ENCODE measurements around the gene BCKDK.
"Not testable (repeated sequence)": the region's sequence is repeated elsewhere in the genome, so short reads cannot be mapped to it uniquely, and the experiment has no call there.

Gene BCKDK

DNA sequence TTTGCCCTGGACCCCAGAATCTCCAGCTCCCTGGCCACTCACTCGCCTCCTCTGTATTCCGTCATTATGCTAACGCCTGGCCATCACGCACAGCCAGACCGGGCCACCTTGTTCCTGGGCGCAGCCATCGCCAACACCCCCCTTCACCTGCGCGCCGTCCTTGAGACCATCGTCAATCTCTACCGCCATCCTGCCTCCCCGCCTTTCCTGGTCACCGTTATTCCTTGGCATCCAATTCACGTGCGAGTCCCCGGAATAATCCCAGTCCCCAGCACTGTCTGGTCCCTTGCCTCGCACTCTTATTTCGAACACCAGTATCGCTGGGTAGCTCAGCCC lies 14.1 kb upstream of the BCKDK start:
- TF ChIP-seq, protein P1, sequence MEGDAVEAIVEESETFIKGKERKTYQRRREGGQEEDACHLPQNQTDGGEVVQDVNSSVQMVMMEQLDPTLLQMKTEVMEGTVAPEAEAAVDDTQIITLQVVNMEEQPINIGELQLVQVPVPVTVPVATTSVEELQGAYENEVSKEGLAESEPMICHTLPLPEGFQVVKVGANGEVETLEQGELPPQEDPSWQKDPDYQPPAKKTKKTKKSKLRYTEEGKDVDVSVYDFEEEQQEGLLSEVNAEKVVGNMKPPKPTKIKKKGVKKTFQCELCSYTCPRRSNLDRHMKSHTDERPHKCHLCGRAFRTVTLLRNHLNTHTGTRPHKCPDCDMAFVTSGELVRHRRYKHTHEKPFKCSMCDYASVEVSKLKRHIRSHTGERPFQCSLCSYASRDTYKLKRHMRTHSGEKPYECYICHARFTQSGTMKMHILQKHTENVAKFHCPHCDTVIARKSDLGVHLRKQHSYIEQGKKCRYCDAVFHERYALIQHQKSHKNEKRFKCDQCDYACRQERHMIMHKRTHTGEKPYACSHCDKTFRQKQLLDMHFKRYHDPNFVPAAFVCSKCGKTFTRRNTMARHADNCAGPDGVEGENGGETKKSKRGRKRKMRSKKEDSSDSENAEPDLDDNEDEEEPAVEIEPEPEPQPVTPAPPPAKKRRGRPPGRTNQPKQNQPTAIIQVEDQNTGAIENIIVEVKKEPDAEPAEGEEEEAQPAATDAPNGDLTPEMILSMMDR (IDR thresholded peaks at IDR 0.05; ENCODE audit: low read depth, low read length, missing control alignments): no peak
- peak overlapping the region; percentile 96 for H3K4me3 ChIP-seq (ENCODE audit: low read depth, low read length)
- DNase-seq: no peak
- peaks cover 6% of the 10 kb centered on the region for H3K36me3 ChIP-seq (replicated peaks)
- no peaks in the 10 kb centered on the region for H3K27me3 ChIP-seq (replicated peaks)
- in situ Hi-C loops (cut with HindIII; ENCODE audit: low pct_ligation_motif_present, low sequenced_read_pairs): no loop called here
- peak overlapping the region; percentile 45 for H3K27ac ChIP-seq

DNA sequence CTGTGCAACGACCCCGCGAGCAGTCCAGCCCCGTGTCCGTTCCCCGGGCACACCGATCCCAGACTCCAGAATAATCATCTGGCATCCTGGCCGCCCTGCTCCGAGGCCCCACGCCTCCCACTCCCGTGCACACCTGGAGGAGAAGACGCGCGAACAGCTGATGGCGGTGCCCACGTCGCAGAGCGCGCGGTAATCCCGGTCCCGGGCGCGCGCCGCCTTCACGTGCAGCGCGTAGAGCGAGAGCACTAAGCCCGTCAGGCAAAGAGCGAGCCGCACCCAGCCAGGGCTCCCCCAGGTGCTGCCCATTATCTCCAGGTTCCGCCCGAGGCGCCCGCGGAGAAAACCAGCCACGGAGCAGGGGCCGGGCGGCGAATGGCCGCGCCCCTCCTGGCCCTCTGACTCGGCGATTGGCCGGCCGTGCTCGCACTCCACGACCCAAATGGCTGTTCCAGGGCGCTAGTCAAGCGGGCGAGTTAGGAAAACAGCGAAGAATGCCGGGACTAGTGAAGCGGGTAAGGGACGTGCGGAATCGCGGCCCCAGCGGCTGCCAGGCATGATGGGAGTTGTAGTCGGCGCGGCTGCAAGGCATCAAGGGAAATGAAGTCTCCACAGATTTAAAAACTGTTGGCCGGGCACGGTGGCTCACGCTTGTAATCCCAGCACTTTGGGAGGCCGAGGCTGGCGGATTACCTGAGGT lies 13.6 kb upstream of the BCKDK start, which contains the start of gene VKORC1:
Gene VKORC1 (minus strand): TSS at position 374 of the 697 bp plus-strand sequence. CDS start 68 bp downstream, at position 306.
- TF ChIP-seq, protein P1 (IDR thresholded peaks at IDR 0.05; ENCODE audit: low read depth, low read length, missing control alignments): no peak
- Histone ChIP-seq H3K36me3 (replicated peaks) (peaks cover under 1% of the 10 kb centered on the region), H3K27me3 (replicated peaks) (no peaks in the 10 kb centered on the region), H3K27ac (peak within 1 kb of the TSS; percentile 45), H3K4me3 (ENCODE audit: low read depth, low read length) (peak within 1 kb of the TSS; percentile 96)
- DNase-seq: peak; percentile 97
- in situ Hi-C loops (cut with HindIII; ENCODE audit: low pct_ligation_motif_present, low sequenced_read_pairs): no loop called here

DNA sequence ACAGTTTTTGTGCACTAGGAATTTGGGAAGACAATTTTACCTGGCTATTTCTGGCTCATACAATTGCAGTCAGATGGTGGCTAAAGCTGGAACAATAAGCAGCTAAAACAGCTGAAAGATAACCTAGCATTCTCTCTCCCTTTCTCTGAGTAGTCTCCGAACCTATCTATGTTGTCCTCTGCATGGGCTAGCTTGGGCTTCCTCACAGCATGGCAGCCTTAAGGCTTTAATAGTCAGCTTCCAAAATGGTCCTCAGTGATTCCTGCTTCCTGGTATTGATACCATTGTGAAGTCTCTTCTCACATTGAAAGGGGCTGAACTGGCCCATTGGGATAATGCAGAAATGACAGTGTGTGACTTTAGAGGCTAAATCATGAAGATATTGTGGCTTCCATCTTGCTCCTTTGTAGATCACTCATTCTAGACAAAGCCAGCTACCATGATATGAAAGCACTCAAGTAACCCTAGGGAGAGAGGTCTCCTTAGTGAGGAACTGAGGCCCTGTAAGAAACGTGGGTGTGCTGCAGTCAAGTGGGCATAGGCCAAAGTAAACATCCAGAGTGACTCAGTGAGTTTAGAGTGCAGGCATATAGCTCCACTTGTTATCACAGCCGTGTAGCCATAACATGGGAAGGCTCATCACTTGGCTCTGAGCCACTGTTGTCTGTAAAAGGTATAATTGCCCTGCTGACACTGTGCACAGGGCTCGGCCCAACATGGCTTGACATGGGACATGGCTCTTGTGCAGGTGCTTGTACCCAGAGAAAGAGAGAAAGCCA lies 8.1 kb upstream of the BCKDK start:
- no peak overlapping the region for H3K4me3 ChIP-seq (ENCODE audit: low read depth, low read length)
- H3K27me3 ChIP-seq (replicated peaks): no peaks in the 10 kb centered on the region
- TF ChIP-seq, protein P1 (IDR thresholded peaks at IDR 0.05; ENCODE audit: low read depth, low read length, missing control alignments): no peak
- H3K36me3 ChIP-seq (replicated peaks): no peaks in the 10 kb centered on the region
- H3K27ac ChIP-seq: peak overlapping the region; percentile 52
- peak; percentile 87 for DNase-seq
- in situ Hi-C loops (cut with HindIII; ENCODE audit: low pct_ligation_motif_present, low sequenced_read_pairs): no loop called here

DNA sequence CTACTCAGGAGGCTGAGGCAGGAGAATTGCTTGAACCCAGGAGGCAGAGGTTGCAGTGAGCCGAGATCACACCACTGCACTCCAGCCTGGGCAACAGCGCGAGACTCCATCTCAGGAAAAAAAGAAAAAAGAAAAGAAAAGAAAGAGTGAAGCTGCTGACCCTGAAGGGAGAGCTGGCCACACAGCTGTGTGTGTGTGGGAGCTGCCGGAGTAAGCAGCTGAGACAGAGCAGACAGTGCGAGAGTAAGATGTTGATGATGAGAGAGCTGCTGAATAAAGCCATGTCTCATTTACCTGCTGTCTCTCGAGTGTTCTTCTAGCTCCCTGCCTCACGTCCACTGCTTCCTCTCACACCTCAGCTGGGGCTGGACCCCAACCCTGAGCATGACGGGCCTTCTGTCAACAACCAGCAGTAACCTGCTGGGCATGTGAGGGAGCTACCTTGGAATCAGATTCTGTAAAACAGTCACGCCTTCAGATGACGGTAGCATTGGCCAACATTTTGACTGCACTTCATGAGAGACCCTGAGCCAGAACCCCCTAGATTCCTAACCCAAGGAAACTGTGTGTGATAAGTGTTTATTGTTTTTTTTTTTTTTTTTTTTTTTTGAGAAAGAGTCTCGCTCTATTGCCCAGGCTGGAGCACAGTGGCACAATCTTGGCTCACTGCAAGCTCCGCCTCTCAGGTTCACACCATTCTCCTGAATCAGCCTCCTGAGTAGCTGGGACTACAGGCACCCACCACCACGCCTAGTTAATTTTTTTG lies 7.1 kb upstream of the BCKDK start:
- H3K27me3 ChIP-seq (replicated peaks); H3K36me3 ChIP-seq (replicated peaks); H3K4me3 ChIP-seq (ENCODE audit: low read depth, low read length); H3K27ac ChIP-seq; in situ Hi-C loops (cut with HindIII; ENCODE audit: low pct_ligation_motif_present, low sequenced_read_pairs); DNase-seq: not testable (repeated sequence)

DNA sequence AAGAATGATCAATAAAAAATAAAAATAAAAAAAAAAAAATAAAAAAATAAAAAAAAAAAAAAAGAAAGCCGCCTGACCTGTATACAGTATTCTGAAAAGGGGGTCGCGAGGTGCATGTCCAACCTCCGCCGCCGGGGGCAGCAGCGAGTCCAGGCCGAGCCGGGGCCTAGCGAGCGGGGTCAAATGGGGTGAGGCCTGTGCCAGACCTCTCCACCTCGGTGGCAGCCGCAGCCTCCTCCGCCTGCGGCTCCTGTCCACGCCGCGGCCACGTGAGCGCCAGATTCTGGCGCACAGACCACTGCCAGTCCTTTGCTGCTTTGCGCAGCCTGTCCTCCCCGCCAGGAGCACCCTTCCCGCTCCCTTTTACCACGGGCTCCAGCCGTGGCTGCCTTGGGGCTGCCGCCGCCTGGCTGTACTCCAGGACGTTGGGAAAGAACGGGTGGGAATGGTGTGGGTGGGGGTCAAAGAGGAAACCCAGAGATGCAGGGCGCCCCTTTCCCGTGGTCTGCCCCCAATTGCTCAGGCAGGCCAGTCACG lies 2.4 kb upstream of the BCKDK start:
- H3K36me3 ChIP-seq (replicated peaks): peaks cover 13% of the 10 kb centered on the region
- in situ Hi-C loops (cut with HindIII; ENCODE audit: low pct_ligation_motif_present, low sequenced_read_pairs): no loop called here
- H3K27ac ChIP-seq: no peak overlapping the region
- DNase-seq: peak; percentile 37
- no peaks in the 10 kb centered on the region for H3K27me3 ChIP-seq (replicated peaks)
- TF ChIP-seq, protein P1 (IDR thresholded peaks at IDR 0.05; ENCODE audit: low read depth, low read length, missing control alignments): peak; percentile 82
- peak overlapping the region; percentile 17 for H3K4me3 ChIP-seq (ENCODE audit: low read depth, low read length)
